SHP77 (cell line): ENCODE results near the gene BCL11B.

Source experiments
- DNase-seq, 2 experiments: peaks; one replicate each; lab custom pipeline; 2025; lab: John Stamatoyannopoulos, UW

BCL11B gene

DNA sequence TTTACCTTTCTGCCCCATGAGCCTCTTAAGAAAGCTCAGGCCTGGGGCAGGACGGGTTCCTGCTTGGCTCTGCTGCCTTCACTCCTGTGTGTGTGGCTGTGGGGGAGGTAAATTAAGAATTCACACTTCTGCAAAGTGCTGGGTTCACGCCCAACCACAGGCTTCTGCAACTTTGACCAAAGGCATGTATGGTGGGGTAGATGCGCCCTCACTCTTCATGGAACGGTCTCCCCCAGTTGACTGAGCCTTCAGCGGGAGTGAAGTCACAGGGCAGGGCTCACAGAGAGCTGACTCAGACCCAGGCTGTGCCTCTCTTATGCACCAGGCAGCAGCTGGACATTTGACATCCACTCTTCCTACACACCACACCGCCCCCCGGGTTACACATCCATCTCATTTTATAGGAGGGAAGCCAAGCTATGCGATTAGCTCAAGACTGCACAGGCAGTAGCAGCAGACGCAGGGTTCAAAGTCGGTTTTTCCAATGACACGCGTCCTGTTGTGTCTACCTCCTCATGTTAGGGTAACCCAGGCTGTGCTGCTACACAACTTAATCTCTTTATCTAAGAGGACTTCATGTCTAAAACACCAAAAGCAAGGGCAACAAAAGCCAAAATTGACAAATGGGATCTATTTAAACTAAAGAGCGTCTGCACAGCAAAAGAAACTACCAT lies 15.4 kb upstream of the BCL11B start:
- DNase-seq: no peak

DNA sequence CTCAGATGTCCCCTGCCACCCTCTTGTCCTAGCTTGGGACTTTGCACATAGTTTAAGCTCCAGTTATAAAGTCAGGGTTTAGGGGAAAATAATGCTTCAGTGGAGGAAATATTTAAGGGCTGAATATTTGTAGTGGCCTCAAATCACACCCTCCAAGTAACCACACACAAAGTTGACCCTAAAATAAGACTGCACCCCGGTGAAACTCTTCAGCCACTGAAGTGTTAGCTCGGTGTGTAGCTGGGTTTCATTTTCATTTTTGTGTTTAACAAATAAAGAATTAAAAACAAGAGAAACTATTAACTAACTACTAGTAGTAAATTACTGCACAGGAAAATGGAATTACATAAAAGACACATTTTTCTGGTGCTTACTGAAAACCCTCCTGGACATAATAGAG lies 14.8 kb upstream of the BCL11B start:
- no peak for DNase-seq

- DNase-seq: no peak
These were observed 12.4 kb upstream of the BCL11B start for GRCh38 chr14:99284254-99285004.

- DNase-seq: no peak
These were observed 10.5 kb upstream of the BCL11B start for GRCh38 chr14:99282261-99283050.

GRCh38 chr14:99281396-99281795 lies 9.4 kb upstream of the BCL11B start:
- DNase-seq: no peak

DNA sequence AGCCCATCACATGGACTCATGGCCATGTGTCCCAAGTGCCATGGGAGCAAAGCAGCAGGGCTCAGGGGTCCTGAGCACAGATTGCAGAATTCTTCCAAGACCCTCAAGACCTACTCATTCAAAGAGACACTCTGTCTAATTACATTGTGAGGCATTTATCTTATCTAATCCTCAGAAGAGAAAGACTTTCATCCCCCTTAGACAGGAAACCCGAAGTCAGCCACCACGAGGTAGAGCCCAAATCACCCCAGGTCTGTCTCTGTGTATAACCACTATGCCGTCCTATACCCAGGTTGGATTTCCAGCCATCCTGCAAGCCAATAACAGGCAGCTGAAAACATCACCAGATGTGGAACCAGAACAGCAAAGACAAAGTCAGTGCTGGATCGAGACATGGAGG lies 8.9 kb upstream of the BCL11B start:
- DNase-seq: no peak

DNA sequence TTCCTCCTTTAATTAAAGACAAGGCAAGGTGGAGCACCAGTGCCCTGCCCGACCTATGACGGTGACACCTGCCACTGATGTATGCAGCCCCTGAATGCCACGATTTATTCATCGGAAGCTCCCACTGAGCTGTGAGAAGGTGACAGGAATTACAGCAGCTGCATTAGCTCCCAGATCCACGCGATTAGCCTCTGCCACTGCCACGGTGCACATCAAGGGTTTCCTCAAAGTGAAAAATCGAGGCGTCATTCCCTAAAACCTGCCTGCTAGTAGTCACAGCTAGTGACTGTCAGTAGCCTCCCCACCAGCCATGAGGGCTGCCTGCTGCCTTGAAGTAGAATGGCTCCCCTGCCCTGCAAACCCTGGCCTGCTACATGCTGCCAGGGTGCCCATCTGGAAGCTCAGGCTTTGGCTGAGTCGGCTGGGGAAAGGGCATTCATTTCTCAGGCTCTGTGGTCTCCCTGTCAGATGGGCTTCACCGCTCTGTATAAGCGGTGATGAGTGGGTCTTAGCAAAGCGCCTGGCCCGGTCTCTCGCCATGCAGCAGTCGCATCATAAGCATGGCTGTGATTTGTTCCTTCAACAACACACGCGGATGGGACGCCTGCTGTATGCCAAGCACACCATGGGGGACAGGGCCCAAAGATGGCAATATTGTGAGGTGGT lies 8.2 kb upstream of the BCL11B start:
- DNase-seq: no peak

- DNase-seq: no peak
These were observed 6.8 kb upstream of the BCL11B start for GRCh38 chr14:99278836-99279235.

DNA sequence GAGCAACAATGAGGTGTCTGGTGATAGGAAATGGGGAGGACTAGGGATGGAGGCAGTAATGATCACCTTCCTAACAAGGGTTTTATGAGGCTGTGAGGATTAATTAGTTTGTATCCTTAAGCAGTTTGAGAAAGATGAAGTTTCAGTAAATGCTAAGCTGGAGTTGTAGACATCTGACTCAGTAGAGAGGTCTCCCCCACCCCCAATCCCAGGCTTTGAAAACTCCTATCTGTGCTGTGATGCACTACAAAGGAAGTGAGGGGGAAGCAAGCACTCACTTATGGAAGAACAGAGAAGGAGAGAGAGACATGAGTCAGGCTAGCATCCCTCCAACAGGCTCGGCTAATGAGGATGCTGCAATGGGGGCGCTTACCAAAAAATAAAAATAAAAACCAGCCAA lies 5.5 kb upstream of the BCL11B start:
- DNase-seq: no peak

GRCh38 chr14:99276482-99276881 lies 4.5 kb upstream of the BCL11B start:
- DNase-seq: no peak

DNA sequence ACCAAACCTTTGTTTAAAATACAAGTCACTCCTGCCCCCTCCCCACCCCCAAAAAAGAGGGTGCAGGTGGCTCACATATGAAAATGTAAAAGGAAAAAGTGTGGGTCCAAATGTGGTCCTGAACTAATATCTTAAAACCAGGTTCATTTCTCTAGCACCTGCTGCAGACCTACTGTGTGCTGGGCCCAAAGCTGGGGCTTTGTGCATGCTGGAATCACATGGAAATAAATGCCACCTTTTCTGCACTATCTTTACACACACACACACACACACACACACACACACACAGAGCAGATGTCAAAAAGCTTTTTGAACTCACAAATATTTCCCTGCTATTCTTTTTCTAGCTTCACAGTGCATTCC lies 3.2 kb upstream of the BCL11B start:
- no peak for DNase-seq

- DNase-seq: peak; percentile 54 to 61
These were observed 2.6 kb upstream of the BCL11B start for GRCh38 chr14:99274346-99275221.

DNA sequence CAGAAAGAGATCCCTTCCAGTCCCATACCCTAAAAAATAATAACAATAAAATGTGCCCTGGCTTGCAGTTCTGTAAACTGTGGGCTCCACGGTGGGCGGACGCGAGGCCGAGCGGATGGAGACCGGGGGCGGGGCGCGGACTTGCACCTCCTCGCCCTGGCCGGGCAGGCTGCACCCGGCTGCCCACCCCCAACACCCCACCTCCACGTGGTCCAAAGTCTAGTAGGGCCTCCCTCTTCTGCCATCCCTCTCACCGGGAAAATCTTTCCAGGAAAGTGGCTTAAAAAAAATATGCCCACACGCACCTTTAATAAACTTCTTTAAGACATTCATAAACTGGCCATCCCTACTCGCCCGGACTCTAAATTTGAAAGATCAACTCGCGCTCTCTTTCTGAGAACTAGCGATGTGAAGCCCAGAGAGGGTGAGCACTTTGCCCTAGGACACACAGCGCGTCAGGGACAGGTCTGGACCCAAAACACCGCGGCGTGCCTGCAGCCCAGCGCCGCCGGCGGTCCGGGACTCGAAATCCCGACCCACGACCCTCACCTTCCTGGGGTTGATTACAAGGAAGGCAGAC lies 1.9 kb upstream of the BCL11B start:
- no peak for DNase-seq

DNA sequence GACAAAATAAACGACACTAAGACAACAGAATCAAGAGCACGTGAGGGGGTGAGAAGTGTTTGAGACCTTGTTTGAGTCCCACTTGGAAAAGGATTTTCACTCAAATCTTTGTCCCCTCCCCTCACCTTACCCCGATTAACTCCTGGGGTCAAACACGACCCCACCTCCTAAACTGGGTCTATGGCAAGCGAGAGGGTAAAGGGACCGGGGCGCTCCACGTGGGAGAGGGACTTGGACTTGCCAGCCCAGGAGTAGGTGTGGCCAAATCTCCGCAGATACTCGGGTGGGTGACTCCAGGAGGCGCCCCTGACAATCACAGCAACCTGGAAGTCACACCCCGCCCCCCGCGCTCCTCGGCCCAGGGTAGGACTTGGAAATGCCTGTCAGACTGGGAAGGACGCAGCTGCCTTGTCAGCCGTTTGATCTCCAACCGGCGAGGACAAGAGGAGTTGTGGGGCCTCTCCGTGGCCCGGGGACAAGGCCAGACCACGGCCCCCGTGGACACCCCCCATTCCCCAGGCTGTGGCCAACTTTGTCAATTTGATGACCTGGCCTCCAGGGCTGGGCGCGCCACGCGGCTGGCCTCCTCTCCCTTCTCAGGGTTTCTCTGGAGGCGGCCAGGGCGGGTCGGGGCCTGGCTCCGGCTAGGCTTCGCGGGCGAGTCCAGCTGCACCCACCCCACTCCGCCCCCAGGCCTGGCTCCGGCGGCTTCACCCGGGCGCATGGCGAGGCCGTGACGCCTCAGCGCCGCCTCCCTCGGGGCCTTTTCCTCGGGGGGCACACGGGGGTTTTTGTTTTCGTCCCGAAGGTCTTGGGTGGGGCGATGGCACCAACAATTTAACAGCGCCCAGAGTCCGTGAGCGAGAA lies 1.1 kb upstream of the BCL11B start:
- DNase-seq: no peak

DNA sequence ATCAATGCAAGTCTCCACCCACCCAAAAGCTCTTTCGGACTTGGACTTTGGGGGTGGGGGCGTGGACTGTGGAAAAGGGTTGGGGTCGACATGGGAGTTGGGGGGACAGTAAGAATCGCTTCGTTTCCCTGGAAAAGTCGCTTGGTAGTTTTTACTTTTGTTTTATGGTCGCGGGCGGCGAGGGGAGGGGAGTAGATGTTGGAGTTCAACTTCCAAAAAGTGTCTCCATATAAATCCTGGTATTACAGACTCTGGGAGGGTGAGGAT lies 568 bp upstream of the BCL11B start:
- DNase-seq: no peak

DNA sequence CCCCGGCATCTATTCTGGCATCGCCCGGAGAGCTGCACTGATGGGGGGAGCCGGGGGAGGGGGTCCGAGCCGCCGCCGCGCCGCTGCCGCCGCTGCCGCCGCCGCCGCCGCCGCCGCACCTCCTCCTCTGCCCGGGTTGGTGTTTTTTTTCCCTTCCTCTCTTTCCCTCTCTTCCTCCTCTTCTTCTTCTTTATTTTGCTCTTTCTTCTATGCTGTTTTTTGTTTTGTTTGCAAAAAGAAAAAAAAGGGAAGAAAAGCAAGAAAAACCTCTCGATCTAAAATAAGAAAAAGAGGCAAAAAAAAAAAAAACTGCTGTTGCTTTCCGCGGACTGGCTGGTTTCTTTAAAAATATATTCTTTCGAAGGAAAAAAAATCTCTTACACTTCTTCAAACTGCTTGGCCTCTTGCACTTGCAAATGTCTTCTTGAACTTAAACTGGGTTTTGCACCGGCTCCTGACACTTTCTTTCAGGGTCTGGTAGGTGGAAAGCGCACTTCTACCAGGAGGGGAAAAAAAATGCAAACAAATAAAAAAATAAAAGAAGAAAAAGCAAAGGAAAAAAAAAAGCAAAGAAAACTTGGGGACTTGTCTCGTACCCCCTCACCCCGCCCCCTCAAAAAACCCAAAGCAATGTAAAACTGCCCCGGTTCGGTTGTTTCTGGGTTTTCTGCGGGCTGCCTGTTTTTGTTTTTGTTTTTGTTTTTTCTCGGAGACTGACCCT lies 616 bp downstream of the BCL11B start:
- DNase-seq: no peak

GRCh38 chr14:99270458-99271220 lies 1.4 kb downstream of the BCL11B start:
- no peak for DNase-seq

DNA sequence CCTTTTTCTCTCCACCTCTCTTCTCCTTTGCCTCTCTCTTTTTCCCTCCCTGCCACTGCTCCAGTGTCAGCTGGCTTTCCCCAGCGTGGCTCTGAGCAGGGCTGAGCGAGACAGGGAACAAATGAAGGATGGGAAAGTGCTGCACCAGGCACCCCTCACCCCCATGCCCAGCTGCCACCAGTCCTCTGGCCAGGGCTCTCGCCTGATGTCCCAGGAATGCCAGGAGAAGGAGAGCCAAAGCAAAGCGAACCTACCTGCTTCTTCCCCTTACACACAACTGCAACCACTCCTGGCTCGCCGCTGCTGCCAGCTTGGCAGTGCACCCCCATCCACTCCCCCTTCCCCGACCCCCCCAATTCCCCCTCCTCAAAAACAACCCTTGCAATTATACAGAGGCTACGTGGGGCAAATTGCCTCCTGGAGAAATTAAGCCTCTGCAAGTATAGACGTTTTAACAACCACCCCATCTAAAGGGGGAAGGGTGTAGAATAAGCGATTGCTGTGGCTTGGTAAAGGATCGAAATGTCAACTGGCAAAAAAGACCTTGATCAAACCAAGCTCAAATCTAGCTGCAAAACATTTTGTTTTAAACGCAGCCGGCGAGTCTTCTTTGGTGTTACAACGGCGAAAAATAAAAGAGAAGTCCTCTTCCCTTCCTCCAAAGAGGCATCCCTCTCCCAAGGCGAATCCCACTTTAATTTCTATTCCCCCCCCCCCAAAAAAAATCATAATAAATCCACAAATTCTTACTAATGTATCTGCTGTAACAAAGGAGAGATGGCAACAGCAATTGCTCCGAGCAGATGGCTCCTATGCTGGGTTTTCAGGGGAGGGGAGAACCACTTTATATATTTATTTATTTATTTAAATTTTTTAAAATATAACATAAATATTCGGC lies 2.9 kb downstream of the BCL11B start:
- no peak for DNase-seq
